Epithelial cell of proximal tubule (primary cell): Measurements from ENCODE around the gene FAM234B. TPM values are rescaled to one million over a fixed set of nuclear protein-coding genes. Genes with fewer than 3 reads are reported as not detected.

Experiments used
- DNase-seq: peaks from one replicate; pipeline ENCODE4 v3.0.0-alpha.2; 2011; ENCODE audit warnings: low read depth
- H3K4me3 ChIP-seq: 2 replicates; pipeline ENCODE4 v1.5.1; 2011; ENCODE audit warnings: low read depth, mild to moderate bottlenecking, low read length
- CTCF ChIP-seq: conservative IDR thresholded peaks from 2 replicates; pipeline ENCODE4 v1.5.1; 2012; ENCODE audit warnings: low read depth, mild to moderate bottlenecking, low read length
- total RNA-seq: library from RNA; depleted of rRNA; stranded (reverse); fragments of >200 nt; gene quantifications from 2 replicates; pipeline ENCODE4 v1.2.3, GENCODE V29; 2015

The FAM234B gene
- total RNA-seq, 1 donor from 2014 or later = 3.8 TPM

- TF ChIP-seq CTCF = no peak
- no peak for DNase-seq
- no peak overlapping the region for H3K4me3 ChIP-seq
Measured at GRCh38 chr12:13120413-13120812, 76.2 kb downstream of the FAM234B start.

GRCh38 chr12:13121568-13121967 lies 77.4 kb downstream of the FAM234B start:
- TF ChIP-seq CTCF = no peak
- no peak for DNase-seq
- H3K4me3 ChIP-seq = no peak overlapping the region

GRCh38 chr12:13124656-13125505 lies 80.7 kb downstream of the FAM234B start:
- no peak for TF ChIP-seq CTCF
- DNase-seq = peak; percentile 31
- no peak overlapping the region for H3K4me3 ChIP-seq

- no peak for DNase-seq
- H3K4me3 ChIP-seq = no peak overlapping the region
- no peak for TF ChIP-seq CTCF
Measured at GRCh38 chr12:13125996-13126395, 81.8 kb downstream of the FAM234B start.

GRCh38 chr12:13126494-13126893 lies 82.3 kb downstream of the FAM234B start:
- TF ChIP-seq CTCF = no peak
- DNase-seq = no peak
- H3K4me3 ChIP-seq = no peak overlapping the region

GRCh38 chr12:13127444-13127843 lies 83.3 kb downstream of the FAM234B start:
- H3K4me3 ChIP-seq = no peak overlapping the region
- DNase-seq = no peak
- TF ChIP-seq CTCF = no peak
